MM.1S (cell line): ENCODE measurements around the gene CTAG1B.
"Not testable (repeated sequence)": the region's sequence is repeated elsewhere in the genome, so short reads cannot be mapped to it uniquely, and the experiment has no call there.

Source experiments
- CTCF ChIP-seq: fragments of 300-600 bp; sonication (generic); IDR thresholded peaks from 2 replicates; pipeline ENCODE4 v1.5.1; 2016; ENCODE audit warnings: antibody characterized with exemption, low read length, mixed read lengths
- EZH2 ChIP-seq: fragments of 300-600 bp; sonication (generic); optimal IDR thresholded peaks from 2 replicates; pipeline ENCODE3; 2017; ENCODE audit warnings: low read depth, mild to moderate bottlenecking, antibody characterized with exemption, low read length, mixed read lengths
- EZH2phosphoT487 ChIP-seq: fragments of 300-600 bp; sonication (generic); IDR thresholded peaks from 2 replicates; pipeline ENCODE4 v1.6.1; 2018; ENCODE audit warnings: antibody characterized with exemption, low read length

DNA sequence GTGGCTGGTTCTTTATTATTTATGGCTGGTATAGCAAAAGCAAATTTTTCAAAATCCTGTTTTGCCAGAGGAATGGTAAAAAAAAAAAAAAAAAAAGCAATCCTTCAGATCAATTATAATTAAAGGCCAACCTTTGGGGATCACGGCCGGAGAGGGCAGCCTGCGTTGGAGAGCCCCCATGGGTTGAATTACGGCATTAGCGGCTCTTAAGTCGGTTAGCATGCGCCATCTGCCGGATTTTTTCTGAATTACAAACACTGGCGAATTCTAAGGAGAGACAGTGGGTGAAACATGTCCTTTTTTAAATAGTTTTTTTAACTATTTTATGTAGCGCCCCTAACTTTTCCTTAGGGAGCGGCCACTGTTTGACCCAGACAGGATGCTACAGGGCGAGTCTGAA is 5.5 kb downstream of the CTAG1B start:
- not testable (repeated sequence) for TF ChIP-seq CTCF, EZH2phosphoT487, EZH2
